IMR-90 (cell line): ENCODE measurements around the gene RABEP1. TPM values are rescaled to one million over a fixed set of nuclear protein-coding genes. Genes with fewer than 3 reads are reported as not detected.
A peak's percentile ranks its signal among the peaks of the same experiment; 100 is the strongest.

ENCODE experiments used
- ATAC-seq: fragments of 200-7000 bp; cut with Tn5 transposase; 2 replicates; pipeline ENCODE4 v1.9.1; 2020; ENCODE audit warnings: low read depth, mild to moderate bottlenecking, moderate library complexity
- BruUV-seq: library from RNA; stranded (reverse); fragments of 400-500 nt; replicated peaks from 2 replicates; lab custom pipeline; 2021; lab: Mats Ljungman, UMichigan
- CTCF ChIA-PET: fragments of 300-600 bp; formaldehyde crosslinking; extraction: SDS; loops from one replicate; lab custom pipeline; 2021; ENCODE audit warnings: antibody characterized with exemption; lab: Yijun Ruan, JAX
- POLR2A ChIA-PET: fragments of 300-600 bp; sonication (Branson Sonifier 250); formaldehyde crosslinking; loops from one replicate; lab custom pipeline; 2022; ENCODE audit warnings: antibody characterized with exemption; ENCODE audit not compliant: unreplicated experiment; lab: Charles Lee
- DNase-seq: peaks from one replicate; pipeline ENCODE4 v3.0.0; 2013
- H2AFZ ChIP-seq: replicated peaks from 2 replicates; pipeline ENCODE3; 2013; ENCODE audit warnings: low read length, mild to moderate bottlenecking; ENCODE audit not compliant: poor library complexity
- H2AK5ac ChIP-seq: 2 replicates; pipeline ENCODE4 v1.6.1; 2013; ENCODE audit warnings: low read depth, low read length, inconsistent platforms
- H2AK9ac ChIP-seq: replicated peaks from 2 replicates; pipeline ENCODE3; 2013; ENCODE audit warnings: mild to moderate bottlenecking, low read depth, low read length, moderate library complexity; ENCODE audit not compliant: poor library complexity
- H2BK120ac ChIP-seq: 2 replicates; pipeline ENCODE4 v1.6.1; 2013; ENCODE audit warnings: low read depth, low read length, inconsistent platforms
- H2BK15ac ChIP-seq: 3 replicates; pipeline ENCODE4 v1.6.1; 2013; ENCODE audit warnings: low read depth, low read length, inconsistent platforms
- H2BK20ac ChIP-seq: 2 replicates; pipeline ENCODE4 v1.6.1; 2013; ENCODE audit warnings: low read depth, mild to moderate bottlenecking, inconsistent platforms, low read length, moderate library complexity
- H2BK5ac ChIP-seq: 2 replicates; pipeline ENCODE4 v1.6.1; 2013; ENCODE audit warnings: mild to moderate bottlenecking, low read depth, low read length, inconsistent platforms; ENCODE audit not compliant: poor library complexity, severe bottlenecking
- H3K14ac ChIP-seq: replicated peaks from 2 replicates; pipeline ENCODE4 v1.6.1; 2013; ENCODE audit warnings: low read depth, low read length, inconsistent platforms
- H3K18ac ChIP-seq: 2 replicates; pipeline ENCODE4 v1.6.1; 2013; ENCODE audit warnings: low read depth, low read length, control low read depth
- H3K23ac ChIP-seq: 2 replicates; pipeline ENCODE4 v1.6.1; 2013; ENCODE audit warnings: low read depth, low read length, inconsistent platforms
- H3K27ac ChIP-seq: 2 replicates; pipeline ENCODE4 v1.5.1; 2013; ENCODE audit warnings: mild to moderate bottlenecking, control low read depth, low read length; ENCODE audit not compliant: insufficient read depth
- H3K27me3 ChIP-seq: 2 replicates; pipeline ENCODE4 v1.6.1; 2013; ENCODE audit warnings: low read length; ENCODE audit not compliant: control insufficient read depth, insufficient read depth
- H3K36me3 ChIP-seq: 2 replicates; pipeline ENCODE4 v1.6.1; 2013; ENCODE audit warnings: low read length, mixed read lengths; ENCODE audit not compliant: control insufficient read depth, insufficient read depth
- H3K4ac ChIP-seq: 2 replicates; pipeline ENCODE4 v1.6.1; 2013; ENCODE audit warnings: low read depth, low read length, inconsistent platforms
- H3K4me1 ChIP-seq: 2 replicates; pipeline ENCODE4 v1.6.1; 2013; ENCODE audit warnings: low read length, mixed read lengths; ENCODE audit not compliant: control insufficient read depth, insufficient read depth
- H3K4me2 ChIP-seq: 2 replicates; pipeline ENCODE4 v1.6.1; 2013; ENCODE audit warnings: low read depth, mild to moderate bottlenecking, control low read depth, low read length, moderate library complexity
- H3K4me3 ChIP-seq: 2 replicates; pipeline ENCODE4 v1.5.1; 2013; ENCODE audit warnings: low read depth, mild to moderate bottlenecking, control low read depth, low read length, moderate library complexity; ENCODE audit not compliant: insufficient read depth
- H3K56ac ChIP-seq: 2 replicates; pipeline ENCODE4 v1.6.1; 2013; ENCODE audit warnings: low read length, inconsistent platforms; ENCODE audit not compliant: insufficient read depth; ENCODE audit errors: extremely low read depth
- H3K79me1 ChIP-seq, 2 experiments: 2 replicates each; pipeline ENCODE4 v1.6.1; 2013; ENCODE audit warnings: low read length in 2 of 2, inconsistent platforms in 1 of 2, low read depth in 1 of 2
- H3K9ac ChIP-seq: 2 replicates; pipeline ENCODE4 v1.6.1; 2013; ENCODE audit warnings: low read depth, low read length, control low read depth
- H3K9me1 ChIP-seq: 2 replicates; pipeline ENCODE4 v1.6.1; 2013; ENCODE audit warnings: low read length, inconsistent platforms; ENCODE audit not compliant: insufficient read depth
- H3K9me3 ChIP-seq: 2 replicates; pipeline ENCODE4 v1.6.1; 2013; ENCODE audit warnings: low read length; ENCODE audit not compliant: control insufficient read depth, insufficient read depth
- H4K20me1 ChIP-seq: 2 replicates; pipeline ENCODE4 v1.6.1; 2013; ENCODE audit warnings: low read length, inconsistent platforms; ENCODE audit not compliant: insufficient read depth
- H4K5ac ChIP-seq: 2 replicates; pipeline ENCODE4 v1.6.1; 2013; ENCODE audit warnings: mild to moderate bottlenecking, low read depth, low read length, control low read depth
- H4K8ac ChIP-seq, 2 experiments: 2 replicates each; pipeline ENCODE4 v1.6.1; 2013; ENCODE audit warnings: low read depth in 2 of 2, low read length in 2 of 2, control low read depth in 1 of 2, inconsistent platforms in 1 of 2
- H4K91ac ChIP-seq: 2 replicates; pipeline ENCODE4 v1.6.1; 2013; ENCODE audit warnings: low read depth, low read length, inconsistent platforms; ENCODE audit not compliant: insufficient read depth
- BHLHE40 ChIP-seq: fragments of 150-350 bp; IDR thresholded peaks from 2 replicates; pipeline ENCODE4 v1.6.1; 2016; ENCODE audit warnings: mild to moderate bottlenecking, low read depth, low read length
- CEBPB ChIP-seq: IDR thresholded peaks from 2 replicates; pipeline ENCODE4 v1.6.1; 2012; ENCODE audit warnings: low read depth, low read length, improper control_type of control experiment
- CHD1 ChIP-seq: IDR thresholded peaks from 2 replicates; pipeline ENCODE4 v1.6.1; 2012; ENCODE audit warnings: low read depth, low read length, improper control_type of control experiment
- CTCF ChIP-seq: conservative IDR thresholded peaks from 2 replicates; pipeline ENCODE4 v1.5.1; 2012; ENCODE audit warnings: mild to moderate bottlenecking, low read depth, low read length, improper control_type of control experiment
- ELK1 ChIP-seq: fragments of 150-350 bp; IDR thresholded peaks from 2 replicates; pipeline ENCODE4 v1.6.1; 2016; ENCODE audit warnings: low read depth, mild to moderate bottlenecking, low read length, moderate library complexity, borderline replicate concordance
- FOS ChIP-seq: fragments of 150-350 bp; IDR thresholded peaks from 2 replicates; pipeline ENCODE4 v1.6.1; 2016; ENCODE audit warnings: low read depth, low read length
- MAFK ChIP-seq: IDR thresholded peaks from 2 replicates; pipeline ENCODE4 v1.6.1; 2012; ENCODE audit warnings: low read depth, low read length, improper control_type of control experiment
- MAZ ChIP-seq: IDR thresholded peaks from 2 replicates; pipeline ENCODE4 v1.6.1; 2012; ENCODE audit warnings: low read depth, mild to moderate bottlenecking, low read length, improper control_type of control experiment, moderate library complexity, borderline replicate concordance
- MXI1 ChIP-seq: IDR thresholded peaks from 2 replicates; pipeline ENCODE4 v1.6.1; 2012; ENCODE audit warnings: low read depth, mild to moderate bottlenecking, low read length, moderate library complexity, borderline replicate concordance
- NFE2L2 ChIP-seq: fragments of 150-350 bp; IDR thresholded peaks from 2 replicates; pipeline ENCODE4 v1.6.1; 2016; ENCODE audit warnings: low read depth, mild to moderate bottlenecking, low read length
- POLR2A ChIP-seq: IDR thresholded peaks from 2 replicates; pipeline ENCODE4 v1.6.1; 2012; ENCODE audit warnings: mild to moderate bottlenecking, low read depth, low read length
- RAD21 ChIP-seq: IDR thresholded peaks from 2 replicates; pipeline ENCODE4 v1.6.1; 2012; ENCODE audit warnings: low read length, improper control_type of control experiment
- RCOR1 ChIP-seq: IDR thresholded peaks from 2 replicates; pipeline ENCODE4 v1.6.1; 2012; ENCODE audit warnings: mild to moderate bottlenecking, low read length, improper control_type of control experiment; ENCODE audit not compliant: insufficient replicate concordance
- RFX5 ChIP-seq: IDR thresholded peaks from 2 replicates; pipeline ENCODE4 v1.8.0; 2012; ENCODE audit warnings: low read depth, mild to moderate bottlenecking, low read length, moderate library complexity
- SMC3 ChIP-seq: fragments of 150-350 bp; IDR thresholded peaks from 2 replicates; pipeline ENCODE4 v1.6.1; 2016; ENCODE audit warnings: low read depth, mild to moderate bottlenecking, antibody characterized with exemption, low read length, moderate library complexity
- USF2 ChIP-seq: fragments of 150-350 bp; IDR thresholded peaks from 2 replicates; pipeline ENCODE4 v1.6.1; 2017; ENCODE audit warnings: mild to moderate bottlenecking, antibody characterized with exemption, low read length, low read depth
- WGBS, 2 experiments: methylation state at CpG; one replicate each; pipeline versions ENCODE4 v1.1.5 to v1.1.7; 2013; ENCODE audit warnings: missing lambda C conversion rate in 2 of 2; ENCODE audit not compliant: insufficient read length in 1 of 2; ENCODE audit errors: extremely low coverage in 2 of 2; 5-methylcytosine and 5-hydroxymethylcytosine counted together
- dilution Hi-C: fragments of 300-500 bp; cut with HindIII; formaldehyde crosslinking; loops from one replicate; pipeline ENCODE4 v1.14.3; 2018; ENCODE audit warnings: low sequenced_read_pairs; ENCODE audit not compliant: unreplicated experiment
- in situ Hi-C: fragments of 300-500 bp; cut with MboI; formaldehyde crosslinking; loops from 3 replicates; pipeline ENCODE4 v1.14.3; 2019; ENCODE audit warnings: low sequenced_read_pairs, inconsistent platforms, mixed read lengths
- intact Hi-C: fragments of 100-400 bp; cut with micrococcal nuclease; formaldehyde crosslinking; loops from 2 replicates; pipeline ENCODE4 v1.10.0; 2022
- polyA plus RNA-seq, 3 experiments: library from polyadenylated mRNA; depleted of rRNA; stranded (reverse); fragments of >200 nt; gene quantifications; 2 replicates each; pipeline ENCODE4 v1.2.3, GENCODE V29; 2012; ENCODE audit warnings: low replicate concordance in 1 of 3
- total RNA-seq: library from RNA; depleted of rRNA; stranded (reverse); fragments of >200 nt; gene quantifications from 2 replicates; pipeline ENCODE4 v1.2.3, GENCODE V29; 2012

The RABEP1 gene
- total and polyA plus RNA-seq, 2 of the 4 experiments (the other 2 are of a cell fraction), result 15.3 to 38.2 TPM

- Histone ChIP-seq H3K14ac (no peak overlapping the region), H2BK15ac (no peak overlapping the region), H2AFZ (no peak overlapping the region), H3K9me3 (no peaks in the 10 kb centered on the region), H2BK120ac (no peak overlapping the region), H4K5ac (no peak overlapping the region), H3K56ac (no peak overlapping the region), H3K27ac (no peak overlapping the region), H2BK20ac (no peak overlapping the region), H3K79me1 (peaks cover 0 to 3% of the 10 kb centered on the region in 2 experiments; a peak in 1 of 4 replicates), H4K91ac (no peak overlapping the region), H3K36me3 (peaks cover 44% of the 10 kb centered on the region), H3K4me1 (no peaks in the 10 kb centered on the region), H3K4ac (no peak overlapping the region), H3K9me1 (no peaks in the 10 kb centered on the region), H3K18ac (no peak overlapping the region), H2BK5ac (no peak overlapping the region), H3K4me2 (no peak overlapping the region), H3K23ac (no peak overlapping the region), H4K8ac (no peak overlapping the region), H2AK5ac (no peak overlapping the region), H3K4me3 (no peak overlapping the region), H4K20me1 (no peaks in the 10 kb centered on the region), H3K9ac (no peak overlapping the region), H2AK9ac (no peak overlapping the region), H3K27me3 (no peaks in the 10 kb centered on the region)
- DNase-seq (peak; percentile 24), ATAC-seq (peak; percentile 46; the same call in 1 of the 2 replicates)
- POLR2A ChIA-PET, result no interaction called here
- BruUV-seq, result no TSS peak
- CTCF ChIA-PET, result no interaction called here
- 76% methylated on average over 3 of the region's 5 CpGs; no CpG with 5 or more reads in 1 of the 2 experiments for WGBS, 2 experiments
- in situ Hi-C loops (no loop called here), intact Hi-C loops (no loop called here), dilution Hi-C loops (no loop called here)
- no peak for TF ChIP-seq RAD21
- no peak for TF ChIP-seq BHLHE40
- no peak for TF ChIP-seq RFX5
- no peak for TF ChIP-seq SMC3
- no peak for TF ChIP-seq CTCF
- no peak for TF ChIP-seq MXI1
- no peak for TF ChIP-seq NFE2L2
- TF ChIP-seq POLR2A, result no peak
- no peak for TF ChIP-seq MAZ
- TF ChIP-seq MAFK, result no peak
- TF ChIP-seq USF2, result no peak
- no peak for TF ChIP-seq FOS
- TF ChIP-seq CEBPB, result no peak
- no peak for TF ChIP-seq ELK1
- no peak for TF ChIP-seq CHD1
- TF ChIP-seq RCOR1, result no peak
Measured at GRCh38 chr17:5391678-5392077, 109.6 kb downstream of the RABEP1 start.
